HepG2 (cell line): ENCODE measurements around the gene HNRNPF. TPM values are rescaled to one million over a fixed set of nuclear protein-coding genes. Genes with fewer than 3 reads are reported as not detected.

Experiments used
- CBX5 ChIP-seq: sonication (generic); formaldehyde crosslinking; IDR thresholded peaks from 2 replicates; pipeline ENCODE4 v1.4.0; 2020; ENCODE audit warnings: missing genetic modification reagents, borderline replicate concordance
- CEBPB ChIP-seq: IDR thresholded peaks from 2 replicates; pipeline ENCODE4 v1.6.1; 2011; ENCODE audit warnings: low read depth, low read length, improper control_type of control experiment, borderline replicate concordance
- CENPX ChIP-seq: sonication (generic); formaldehyde crosslinking; IDR thresholded peaks from 2 replicates; pipeline ENCODE4 v1.9.0; 2021; ENCODE audit warnings: mild to moderate bottlenecking, missing genetic modification reagents, moderate library complexity
- GFI1 ChIP-seq: sonication (generic); formaldehyde crosslinking; IDR thresholded peaks from 2 replicates; pipeline ENCODE4 v1.5.0; 2020; ENCODE audit warnings: missing genetic modification reagents, mild to moderate bottlenecking, borderline replicate concordance
- HMGA1 ChIP-seq: sonication (generic); formaldehyde crosslinking; conservative IDR thresholded peaks from 2 replicates; pipeline ENCODE4 v1.4.0; 2020; ENCODE audit warnings: missing genetic modification reagents
- MAFG ChIP-seq: sonication (generic); formaldehyde crosslinking; IDR thresholded peaks from 2 replicates; pipeline ENCODE4 v1.5.1; 2020; ENCODE audit warnings: mild to moderate bottlenecking, missing genetic modification reagents
- MIER3 ChIP-seq: IDR thresholded peaks from 2 replicates; pipeline ENCODE4 v1.6.1; 2016; ENCODE audit warnings: missing compliant biosample characterization, borderline replicate concordance
- MZF1 ChIP-seq: sonication (generic); formaldehyde crosslinking; IDR thresholded peaks from 2 replicates; pipeline ENCODE4 v1.8.1; 2023; ENCODE audit warnings: mild to moderate bottlenecking, missing genetic modification reagents, borderline replicate concordance
- NR2F2 ChIP-seq: IDR thresholded peaks from 2 replicates; pipeline ENCODE4 v1.6.1; 2012; ENCODE audit warnings: low read depth, inconsistent platforms, borderline replicate concordance
- PPARG ChIP-seq: conservative IDR thresholded peaks from 2 replicates; pipeline ENCODE4 v1.6.1; 2016; ENCODE audit warnings: missing biosample characterization, missing genetic modification reagents
- RAD21 ChIP-seq: fragments of 450-650 bp; formaldehyde crosslinking; IDR thresholded peaks from 2 replicates; pipeline ENCODE4 v1.5.0; 2020; ENCODE audit warnings: mild to moderate bottlenecking
- REL ChIP-seq: sonication (generic); formaldehyde crosslinking; conservative IDR thresholded peaks from 2 replicates; pipeline ENCODE4 v1.8.0; 2022; ENCODE audit warnings: mild to moderate bottlenecking, missing genetic modification reagents, moderate library complexity
- RXRB ChIP-seq: IDR thresholded peaks from 2 replicates; pipeline ENCODE4 v1.6.1; 2016; ENCODE audit warnings: borderline replicate concordance, missing genetic modification reagents, missing compliant biosample characterization
- SNRNP70 ChIP-seq: fragments of 200-400 bp; formaldehyde crosslinking; IDR thresholded peaks from 2 replicates; pipeline ENCODE4 v1.6.1; 2017; ENCODE audit warnings: mild to moderate bottlenecking, low read depth, low read length, moderate library complexity
- XBP1 ChIP-seq: sonication (generic); formaldehyde crosslinking; IDR thresholded peaks from 2 replicates; pipeline ENCODE4 v1.5.0; 2020; ENCODE audit warnings: missing genetic modification reagents
- ZNF660 ChIP-seq: sonication (generic); formaldehyde crosslinking; IDR thresholded peaks from 2 replicates; pipeline ENCODE4 v1.5.1; 2020; ENCODE audit warnings: mild to moderate bottlenecking, low read depth, missing genetic modification reagents, borderline replicate concordance
- ZSCAN22 ChIP-seq: sonication (generic); formaldehyde crosslinking; IDR thresholded peaks from 2 replicates; pipeline ENCODE4 v1.4.0; 2020; ENCODE audit warnings: mild to moderate bottlenecking, missing genetic modification reagents
- polyA plus RNA-seq, 8 experiments: library from polyadenylated mRNA; depleted of rRNA in 3 of 8; stranded (reverse) in 7 of 8; unstranded in 1 of 8; fragments of >200 nt; fragmentation: Illumina TruSeq in 4 of 8; extraction: Trizol in 4 of 8; gene quantifications; 2 replicates each; pipeline versions ENCODE4 v1.2.1 to v1.2.3, GENCODE V29; 2011 to 2016; ENCODE audit warnings: low read depth in 4 of 8, missing spikeins in 1 of 8, mixed read lengths in 1 of 8; ENCODE audit not compliant: insufficient read depth in 1 of 8
- total RNA-seq, 5 experiments: library from RNA; depleted of rRNA; stranded (reverse); fragments of >200 nt; fragmentation: Illumina TruSeq; extraction: Trizol; gene quantifications; 2 replicates each; pipeline ENCODE4 v1.2.3, GENCODE V29; 2016; ENCODE audit warnings: low read depth in 1 of 5
- TF ChIP-seq, protein P1 (sequence below): sonication (generic); formaldehyde crosslinking; IDR thresholded peaks from 2 replicates; pipeline ENCODE4 v1.4.0; 2020; ENCODE audit warnings: mild to moderate bottlenecking, missing genetic modification reagents
- TF ChIP-seq, protein P2 (sequence below): sonication (generic); formaldehyde crosslinking; IDR thresholded peaks from 2 replicates; pipeline ENCODE4 v1.9.0; 2021; ENCODE audit warnings: missing genetic modification reagents, mild to moderate bottlenecking, borderline replicate concordance
- TF ChIP-seq, protein P3 (sequence below): sonication (generic); formaldehyde crosslinking; IDR thresholded peaks from 2 replicates; pipeline ENCODE4 v1.4.0; 2020; ENCODE audit warnings: missing genetic modification reagents, borderline replicate concordance
- TF ChIP-seq, protein P4 (sequence below): sonication (generic); formaldehyde crosslinking; IDR thresholded peaks from 2 replicates; pipeline ENCODE4 v1.8.0; 2022; ENCODE audit warnings: missing genetic modification reagents, mild to moderate bottlenecking, borderline replicate concordance
- TF ChIP-seq, protein P5 (sequence below): sonication (generic); formaldehyde crosslinking; IDR thresholded peaks from 2 replicates; pipeline ENCODE4 v1.8.1; 2023; ENCODE audit warnings: missing genetic modification reagents, inconsistent platforms, borderline replicate concordance
- TF ChIP-seq, protein P6 (sequence below): sonication (generic); formaldehyde crosslinking; IDR thresholded peaks from 2 replicates; pipeline ENCODE4 v1.8.1; 2023; ENCODE audit warnings: mild to moderate bottlenecking, missing genetic modification reagents, borderline replicate concordance
- TF ChIP-seq, protein P7 (sequence below): sonication (generic); formaldehyde crosslinking; IDR thresholded peaks from 2 replicates; pipeline ENCODE4 v1.5.0; 2020; ENCODE audit warnings: missing genetic modification reagents

HNRNPF gene
- total and polyA plus RNA-seq, 2 of the 13 experiments (the other 11 are each of a cell fraction or from before 2014, with no cell fraction given) = 166 to 308 TPM

DNA sequence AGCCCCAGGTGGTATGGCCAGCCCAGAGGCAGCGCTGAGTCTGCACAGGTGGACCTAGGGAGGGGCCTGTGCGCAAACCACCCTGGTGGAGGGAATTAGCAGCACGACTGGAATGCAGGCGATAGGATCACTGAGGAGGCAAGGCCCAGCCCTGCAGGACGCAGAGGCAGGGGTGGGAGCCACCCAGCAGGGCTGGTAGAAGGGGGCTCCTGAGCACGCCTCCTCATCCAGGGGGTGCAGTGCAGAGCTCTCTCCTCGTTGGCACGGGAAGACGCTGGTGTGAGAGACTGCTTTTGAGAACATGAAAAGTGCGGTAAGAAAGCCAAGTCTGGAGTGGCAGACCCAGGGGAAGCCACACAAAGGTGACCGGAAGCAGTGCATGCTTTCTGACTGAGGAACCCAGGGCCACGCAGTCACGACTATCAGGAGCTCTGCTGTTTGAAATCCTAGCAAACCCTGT is 31.5 kb downstream of the HNRNPF start (continued):
- no peak for TF ChIP-seq NR2F2
- TF ChIP-seq, protein P1, sequence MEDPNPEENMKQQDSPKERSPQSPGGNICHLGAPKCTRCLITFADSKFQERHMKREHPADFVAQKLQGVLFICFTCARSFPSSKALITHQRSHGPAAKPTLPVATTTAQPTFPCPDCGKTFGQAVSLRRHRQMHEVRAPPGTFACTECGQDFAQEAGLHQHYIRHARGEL = no peak
- no peak for TF ChIP-seq CEBPB
- TF ChIP-seq ZSCAN22 (CRISPR knock-in tag) = no peak
- no peak for TF ChIP-seq MZF1 (CRISPR knock-in tag)
- no peak for TF ChIP-seq ZNF660 (CRISPR knock-in tag)
- TF ChIP-seq, protein P2, sequence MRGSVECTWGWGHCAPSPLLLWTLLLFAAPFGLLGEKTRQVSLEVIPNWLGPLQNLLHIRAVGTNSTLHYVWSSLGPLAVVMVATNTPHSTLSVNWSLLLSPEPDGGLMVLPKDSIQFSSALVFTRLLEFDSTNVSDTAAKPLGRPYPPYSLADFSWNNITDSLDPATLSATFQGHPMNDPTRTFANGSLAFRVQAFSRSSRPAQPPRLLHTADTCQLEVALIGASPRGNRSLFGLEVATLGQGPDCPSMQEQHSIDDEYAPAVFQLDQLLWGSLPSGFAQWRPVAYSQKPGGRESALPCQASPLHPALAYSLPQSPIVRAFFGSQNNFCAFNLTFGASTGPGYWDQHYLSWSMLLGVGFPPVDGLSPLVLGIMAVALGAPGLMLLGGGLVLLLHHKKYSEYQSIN (CRISPR knock-in tag) = no peak
- 0 out of 2 replicates have a peak, but pooled peaks have one; percentile 24 for TF ChIP-seq CBX5 (CRISPR knock-in tag)
- TF ChIP-seq MIER3 = no peak
- TF ChIP-seq, protein P3, sequence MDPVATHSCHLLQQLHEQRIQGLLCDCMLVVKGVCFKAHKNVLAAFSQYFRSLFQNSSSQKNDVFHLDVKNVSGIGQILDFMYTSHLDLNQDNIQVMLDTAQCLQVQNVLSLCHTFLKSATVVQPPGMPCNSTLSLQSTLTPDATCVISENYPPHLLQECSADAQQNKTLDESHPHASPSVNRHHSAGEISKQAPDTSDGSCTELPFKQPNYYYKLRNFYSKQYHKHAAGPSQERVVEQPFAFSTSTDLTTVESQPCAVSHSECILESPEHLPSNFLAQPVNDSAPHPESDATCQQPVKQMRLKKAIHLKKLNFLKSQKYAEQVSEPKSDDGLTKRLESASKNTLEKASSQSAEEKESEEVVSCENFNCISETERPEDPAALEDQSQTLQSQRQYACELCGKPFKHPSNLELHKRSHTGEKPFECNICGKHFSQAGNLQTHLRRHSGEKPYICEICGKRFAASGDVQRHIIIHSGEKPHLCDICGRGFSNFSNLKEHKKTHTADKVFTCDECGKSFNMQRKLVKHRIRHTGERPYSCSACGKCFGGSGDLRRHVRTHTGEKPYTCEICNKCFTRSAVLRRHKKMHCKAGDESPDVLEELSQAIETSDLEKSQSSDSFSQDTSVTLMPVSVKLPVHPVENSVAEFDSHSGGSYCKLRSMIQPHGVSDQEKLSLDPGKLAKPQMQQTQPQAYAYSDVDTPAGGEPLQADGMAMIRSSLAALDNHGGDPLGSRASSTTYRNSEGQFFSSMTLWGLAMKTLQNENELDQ (CRISPR knock-in tag) = no peak
- no peak for TF ChIP-seq CENPX (CRISPR knock-in tag)
- no peak for TF ChIP-seq REL (CRISPR knock-in tag)
- no peak for TF ChIP-seq RXRB (CRISPR knock-in tag)
- TF ChIP-seq, protein P4, sequence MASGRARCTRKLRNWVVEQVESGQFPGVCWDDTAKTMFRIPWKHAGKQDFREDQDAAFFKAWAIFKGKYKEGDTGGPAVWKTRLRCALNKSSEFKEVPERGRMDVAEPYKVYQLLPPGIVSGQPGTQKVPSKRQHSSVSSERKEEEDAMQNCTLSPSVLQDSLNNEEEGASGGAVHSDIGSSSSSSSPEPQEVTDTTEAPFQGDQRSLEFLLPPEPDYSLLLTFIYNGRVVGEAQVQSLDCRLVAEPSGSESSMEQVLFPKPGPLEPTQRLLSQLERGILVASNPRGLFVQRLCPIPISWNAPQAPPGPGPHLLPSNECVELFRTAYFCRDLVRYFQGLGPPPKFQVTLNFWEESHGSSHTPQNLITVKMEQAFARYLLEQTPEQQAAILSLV (CRISPR knock-in tag) = 0 out of 2 replicates have a peak, but pooled peaks have one; percentile 46
- TF ChIP-seq, protein P5, sequence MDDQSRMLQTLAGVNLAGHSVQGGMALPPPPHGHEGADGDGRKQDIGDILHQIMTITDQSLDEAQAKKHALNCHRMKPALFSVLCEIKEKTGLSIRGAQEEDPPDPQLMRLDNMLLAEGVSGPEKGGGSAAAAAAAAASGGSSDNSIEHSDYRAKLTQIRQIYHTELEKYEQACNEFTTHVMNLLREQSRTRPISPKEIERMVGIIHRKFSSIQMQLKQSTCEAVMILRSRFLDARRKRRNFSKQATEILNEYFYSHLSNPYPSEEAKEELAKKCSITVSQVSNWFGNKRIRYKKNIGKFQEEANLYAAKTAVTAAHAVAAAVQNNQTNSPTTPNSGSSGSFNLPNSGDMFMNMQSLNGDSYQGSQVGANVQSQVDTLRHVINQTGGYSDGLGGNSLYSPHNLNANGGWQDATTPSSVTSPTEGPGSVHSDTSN (CRISPR knock-in tag) = no peak
- no peak for TF ChIP-seq GFI1 (CRISPR knock-in tag)
- TF ChIP-seq, protein P6, sequence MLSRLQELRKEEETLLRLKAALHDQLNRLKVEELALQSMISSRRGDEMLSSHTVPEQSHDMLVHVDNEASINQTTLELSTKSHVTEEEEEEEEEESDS (CRISPR knock-in tag) = no peak
- TF ChIP-seq RAD21 (CRISPR knock-in tag) = no peak
- no peak for TF ChIP-seq XBP1 (CRISPR knock-in tag)
- TF ChIP-seq MAFG (CRISPR knock-in tag) = no peak
- TF ChIP-seq, protein P7, sequence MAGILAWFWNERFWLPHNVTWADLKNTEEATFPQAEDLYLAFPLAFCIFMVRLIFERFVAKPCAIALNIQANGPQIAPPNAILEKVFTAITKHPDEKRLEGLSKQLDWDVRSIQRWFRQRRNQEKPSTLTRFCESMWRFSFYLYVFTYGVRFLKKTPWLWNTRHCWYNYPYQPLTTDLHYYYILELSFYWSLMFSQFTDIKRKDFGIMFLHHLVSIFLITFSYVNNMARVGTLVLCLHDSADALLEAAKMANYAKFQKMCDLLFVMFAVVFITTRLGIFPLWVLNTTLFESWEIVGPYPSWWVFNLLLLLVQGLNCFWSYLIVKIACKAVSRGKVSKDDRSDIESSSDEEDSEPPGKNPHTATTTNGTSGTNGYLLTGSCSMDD (CRISPR knock-in tag) = no peak
- TF ChIP-seq HMGA1 (CRISPR knock-in tag) = no peak
- no peak for TF ChIP-seq PPARG (CRISPR knock-in tag)
- TF ChIP-seq SNRNP70 = no peak
